ENCODE data around the gene FIS1.

DNA sequence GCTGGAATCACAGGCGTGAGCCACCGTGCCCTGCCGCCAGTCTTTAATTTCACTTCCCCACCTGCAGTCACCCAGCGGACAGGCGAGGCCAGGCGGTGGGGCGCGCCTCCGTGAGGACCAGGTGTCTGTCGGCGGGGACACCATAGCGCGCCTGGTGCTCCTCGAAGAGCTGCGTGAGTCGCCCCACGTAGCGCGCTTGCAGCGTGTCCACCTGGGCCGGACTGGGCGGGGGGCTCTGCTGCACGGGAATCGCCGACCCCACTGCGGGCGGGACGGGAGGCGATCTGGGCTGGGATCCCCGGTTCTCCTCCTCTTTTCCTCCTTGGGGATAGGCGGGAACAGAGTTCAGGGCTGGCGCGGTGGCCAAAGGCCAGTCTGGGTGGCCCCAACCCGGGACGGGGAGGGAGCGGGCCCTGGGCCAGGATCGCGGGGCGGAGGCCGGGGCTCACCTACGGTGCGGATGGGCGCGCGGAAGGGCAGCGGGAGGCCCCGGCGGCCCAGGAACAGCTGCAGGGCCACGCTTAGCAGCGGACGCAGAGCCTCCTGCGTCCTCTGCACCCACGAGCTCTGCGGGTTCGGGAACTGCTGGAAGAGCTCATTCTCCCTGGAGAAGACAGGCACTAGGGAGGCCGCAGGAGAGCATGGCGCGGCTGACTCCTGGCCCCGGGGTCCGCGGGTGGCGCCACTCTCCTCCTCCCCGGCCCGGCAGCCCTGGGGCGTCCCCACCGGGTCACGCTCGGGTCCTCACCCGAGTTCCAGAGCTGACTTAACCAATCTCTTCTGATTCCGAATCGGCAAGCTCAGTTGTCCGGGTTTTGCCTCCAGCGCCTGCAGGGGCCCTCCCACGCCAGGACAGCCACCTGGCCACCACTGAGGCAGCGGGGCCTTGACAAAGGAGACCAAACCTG is 42.9 kb downstream of the FIS1 start:
- TF ChIP-seq, protein P1, sequence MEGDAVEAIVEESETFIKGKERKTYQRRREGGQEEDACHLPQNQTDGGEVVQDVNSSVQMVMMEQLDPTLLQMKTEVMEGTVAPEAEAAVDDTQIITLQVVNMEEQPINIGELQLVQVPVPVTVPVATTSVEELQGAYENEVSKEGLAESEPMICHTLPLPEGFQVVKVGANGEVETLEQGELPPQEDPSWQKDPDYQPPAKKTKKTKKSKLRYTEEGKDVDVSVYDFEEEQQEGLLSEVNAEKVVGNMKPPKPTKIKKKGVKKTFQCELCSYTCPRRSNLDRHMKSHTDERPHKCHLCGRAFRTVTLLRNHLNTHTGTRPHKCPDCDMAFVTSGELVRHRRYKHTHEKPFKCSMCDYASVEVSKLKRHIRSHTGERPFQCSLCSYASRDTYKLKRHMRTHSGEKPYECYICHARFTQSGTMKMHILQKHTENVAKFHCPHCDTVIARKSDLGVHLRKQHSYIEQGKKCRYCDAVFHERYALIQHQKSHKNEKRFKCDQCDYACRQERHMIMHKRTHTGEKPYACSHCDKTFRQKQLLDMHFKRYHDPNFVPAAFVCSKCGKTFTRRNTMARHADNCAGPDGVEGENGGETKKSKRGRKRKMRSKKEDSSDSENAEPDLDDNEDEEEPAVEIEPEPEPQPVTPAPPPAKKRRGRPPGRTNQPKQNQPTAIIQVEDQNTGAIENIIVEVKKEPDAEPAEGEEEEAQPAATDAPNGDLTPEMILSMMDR (IDR thresholded peaks at IDR 0.05) = no peak
- no peak for TF ChIP-seq EZH2 (IDR thresholded peaks at IDR 0.05; ENCODE audit: borderline replicate concordance, insufficient read depth, low read depth, low read length, poor library complexity, severe bottlenecking)
